Measurements from ENCODE around the gene HIP1R.

Gene HIP1R

DNA sequence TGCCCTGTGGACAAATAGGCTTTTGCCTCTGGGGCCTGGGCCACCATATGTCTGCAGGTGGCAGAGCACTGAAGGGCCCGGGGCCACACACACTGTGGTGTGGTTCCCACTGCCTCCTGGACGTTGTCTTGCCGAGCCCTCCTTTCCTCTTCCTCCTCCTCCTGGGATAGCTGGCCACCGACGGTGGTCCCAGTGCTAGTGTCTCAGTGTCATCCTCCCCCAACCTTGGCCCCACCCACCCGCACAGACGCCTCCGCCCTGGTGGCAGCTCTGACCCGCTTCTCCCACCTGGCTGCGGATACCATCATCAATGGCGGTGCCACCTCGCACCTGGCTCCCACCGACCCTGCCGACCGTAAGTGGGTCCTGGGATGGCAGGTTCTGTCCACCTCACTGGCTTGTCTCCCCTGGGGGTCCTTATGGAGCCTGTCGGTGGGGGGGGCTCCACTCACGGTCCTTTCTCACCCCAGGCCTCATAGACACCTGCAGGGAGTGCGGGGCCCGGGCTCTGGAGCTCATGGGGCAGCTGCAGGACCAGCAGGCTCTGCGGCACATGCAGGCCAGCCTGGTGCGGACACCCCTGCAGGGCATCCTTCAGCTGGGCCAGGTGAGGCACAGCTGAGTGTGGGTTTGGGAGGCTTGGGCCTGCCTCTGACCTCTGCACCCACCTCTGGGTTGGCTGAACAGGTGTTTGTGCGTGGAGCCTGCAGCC lies 23.5 kb downstream of the HIP1R start:
- TF ChIP-seq CTCF (IDR thresholded peaks at IDR 0.05; ENCODE audit: low read length, missing control alignments) = no peak
- DNase-seq (ENCODE audit: low read depth) = no peak
- no peak overlapping the region for H3K4me3 ChIP-seq (replicated peaks; ENCODE audit: low read depth, low read length)

GRCh38 chr12:122859303-122860039 lies 24.2 kb downstream of the HIP1R start:
- H3K4me3 ChIP-seq (replicated peaks; ENCODE audit: low read depth, low read length) = no peak overlapping the region
- no peak for DNase-seq (ENCODE audit: low read depth)
- no peak for TF ChIP-seq CTCF (IDR thresholded peaks at IDR 0.05; ENCODE audit: low read length, missing control alignments)

DNA sequence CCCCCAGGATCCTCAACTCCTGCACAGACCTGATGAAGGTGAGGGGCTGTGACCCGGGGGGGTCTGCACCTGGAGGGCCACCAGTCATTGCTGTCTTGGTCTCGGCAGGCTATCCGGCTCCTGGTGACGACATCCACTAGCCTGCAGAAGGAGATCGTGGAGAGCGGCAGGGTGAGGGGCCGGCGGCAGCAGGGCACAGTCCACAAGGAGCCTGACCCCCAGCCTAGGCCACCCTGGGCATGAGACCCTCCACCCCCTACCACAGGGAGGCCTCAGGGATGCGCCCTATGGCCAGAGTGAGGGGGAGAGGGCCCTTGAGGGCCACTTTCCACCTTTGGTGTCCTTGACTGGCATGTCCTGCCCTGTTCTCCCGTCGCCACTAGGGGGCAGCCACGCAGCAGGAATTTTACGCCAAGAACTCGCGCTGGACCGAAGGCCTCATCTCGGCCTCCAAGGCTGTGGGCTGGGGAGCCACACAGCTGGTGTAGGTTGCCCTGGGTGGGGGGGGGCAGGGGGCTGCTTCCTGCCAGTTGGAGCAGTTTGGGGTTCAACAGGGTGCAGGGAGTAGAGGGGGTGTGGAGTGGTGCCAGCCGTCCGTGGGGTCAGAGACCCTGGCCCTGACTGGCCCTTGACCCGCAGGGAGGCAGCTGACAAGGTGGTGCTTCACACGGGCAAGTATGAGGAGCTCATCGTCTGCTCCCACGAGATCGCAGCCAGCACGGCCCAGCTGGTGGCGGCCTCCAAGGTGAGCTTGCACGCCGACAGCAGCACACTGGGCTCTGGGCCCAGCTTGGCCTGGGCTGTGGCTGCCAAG lies 25.0 kb downstream of the HIP1R start:
- peak; percentile 82 for TF ChIP-seq CTCF (IDR thresholded peaks at IDR 0.05; ENCODE audit: low read length, missing control alignments)

GRCh38 chr12:122860854-122861586 lies 25.8 kb downstream of the HIP1R start:
- H3K4me3 ChIP-seq (replicated peaks; ENCODE audit: low read depth, low read length) = no peak overlapping the region
- DNase-seq (ENCODE audit: low read depth) = no peak
- no peak for TF ChIP-seq CTCF (IDR thresholded peaks at IDR 0.05; ENCODE audit: low read length, missing control alignments)

More for the DNA sequence above, 25.0 kb downstream of the HIP1R start:
- no peak overlapping the region for H3K4me3 ChIP-seq (replicated peaks; ENCODE audit: low read depth, low read length)
- DNase-seq (ENCODE audit: low read depth) = peak; percentile 85

- no peak for DNase-seq (ENCODE audit: low read depth)
These were observed 26.3 kb downstream of the HIP1R start for GRCh38 chr12:122861587-122861970.

More at GRCh38 chr12:122861587-122861970, 26.3 kb downstream of the HIP1R start:
- no peak for TF ChIP-seq CTCF (IDR thresholded peaks at IDR 0.05; ENCODE audit: low read length, missing control alignments)
- no peak overlapping the region for H3K4me3 ChIP-seq (replicated peaks; ENCODE audit: low read depth, low read length)

All from fibroblast of pulmonary artery (primary cell).